H9 (cell line): ENCODE measurements around the gene PRR11. TPM values are rescaled to one million over a fixed set of nuclear protein-coding genes. Genes with fewer than 3 reads are reported as not detected.

ENCODE experiments used
- DNase-seq: peaks from one replicate; pipeline ENCODE4 v3.0.0-alpha.2; 2017
- H2AFZ ChIP-seq: one replicate; pipeline ENCODE4 v1.6.1; 2013; ENCODE audit warnings: mild to moderate bottlenecking, low read length, control low read depth, moderate library complexity
- H2AK5ac ChIP-seq: 2 replicates; pipeline ENCODE4 v1.6.1; 2013; ENCODE audit warnings: low read length, control low read depth, mixed read lengths; ENCODE audit not compliant: insufficient read length
- H2BK120ac ChIP-seq: one replicate; pipeline ENCODE4 v1.6.1; 2013; ENCODE audit warnings: low read depth, mild to moderate bottlenecking, low read length, control low read depth, inconsistent platforms; ENCODE audit not compliant: poor library complexity, severe bottlenecking
- H2BK12ac ChIP-seq: 2 replicates; pipeline ENCODE4 v1.6.1; 2013; ENCODE audit warnings: low read length, control low read depth, mixed read lengths, low read depth; ENCODE audit not compliant: insufficient read length
- H2BK15ac ChIP-seq: 2 replicates; pipeline ENCODE4 v1.6.1; 2013; ENCODE audit warnings: low read depth, low read length, control low read depth
- H2BK20ac ChIP-seq: one replicate; pipeline ENCODE4 v1.6.1; 2013; ENCODE audit warnings: low read depth, mild to moderate bottlenecking, low read length, control low read depth, inconsistent platforms; ENCODE audit not compliant: poor library complexity, severe bottlenecking
- H2BK5ac ChIP-seq: 2 replicates; pipeline ENCODE4 v1.6.1; 2013; ENCODE audit warnings: low read length, control low read depth, mixed read lengths; ENCODE audit not compliant: insufficient read length
- H3K14ac ChIP-seq: 2 replicates; pipeline ENCODE4 v1.6.1; 2013; ENCODE audit warnings: low read length, control low read depth; ENCODE audit not compliant: insufficient read depth
- H3K18ac ChIP-seq: 2 replicates; pipeline ENCODE4 v1.6.1; 2013; ENCODE audit warnings: low read depth, mild to moderate bottlenecking, mixed read lengths, low read length, control low read depth; ENCODE audit not compliant: insufficient read length
- H3K23ac ChIP-seq: 2 replicates; pipeline ENCODE4 v1.6.1; 2013; ENCODE audit warnings: low read length, control low read depth, mixed read lengths, low read depth; ENCODE audit not compliant: insufficient read length
- H3K23me2 ChIP-seq: 2 replicates; pipeline ENCODE4 v1.6.1; 2013; ENCODE audit warnings: low read depth, mild to moderate bottlenecking, mixed read lengths, low read length, control low read depth; ENCODE audit not compliant: insufficient read length, poor library complexity, severe bottlenecking
- H3K27ac ChIP-seq: 2 replicates; pipeline ENCODE4 v1.5.1; 2013; ENCODE audit warnings: low read length, control low read depth, mixed read lengths, low read depth; ENCODE audit not compliant: insufficient read length
- H3K27me3 ChIP-seq: 2 replicates; pipeline ENCODE4 v1.6.1; 2013; ENCODE audit warnings: low read length, control low read depth, inconsistent platforms; ENCODE audit not compliant: insufficient read depth
- H3K4ac ChIP-seq: 2 replicates; pipeline ENCODE4 v1.6.1; 2013; ENCODE audit warnings: low read depth, mild to moderate bottlenecking, control low read depth, inconsistent platforms, low read length, moderate library complexity
- H3K4me1 ChIP-seq: 2 replicates; pipeline ENCODE4 v1.6.1; 2013; ENCODE audit warnings: low read length, control low read depth, inconsistent platforms; ENCODE audit not compliant: insufficient read depth
- H3K4me2 ChIP-seq: 2 replicates; pipeline ENCODE4 v1.6.1; 2013; ENCODE audit warnings: low read length, control low read depth, mixed read lengths; ENCODE audit not compliant: insufficient read length, insufficient read depth
- H3K56ac ChIP-seq: 2 replicates; pipeline ENCODE4 v1.6.1; 2013; ENCODE audit warnings: low read depth, mild to moderate bottlenecking, mixed read lengths, low read length, control low read depth; ENCODE audit not compliant: insufficient read length
- H3K79me1 ChIP-seq: 2 replicates; pipeline ENCODE4 v1.6.1; 2013; ENCODE audit warnings: low read depth, mild to moderate bottlenecking, moderate library complexity, low read length, control low read depth, inconsistent platforms; ENCODE audit not compliant: insufficient read depth, poor library complexity, severe bottlenecking
- H3K79me2 ChIP-seq: 2 replicates; pipeline ENCODE4 v1.6.1; 2013; ENCODE audit warnings: low read length, control low read depth, inconsistent platforms; ENCODE audit not compliant: insufficient read depth
- H3K9ac ChIP-seq: 2 replicates; pipeline ENCODE4 v1.6.1; 2013; ENCODE audit warnings: low read length, control low read depth, mixed read lengths; ENCODE audit not compliant: insufficient read length; ENCODE audit errors: extremely low read depth
- H3K9me3 ChIP-seq: one replicate; pipeline ENCODE4 v1.6.1; 2013; ENCODE audit warnings: low read depth, low read length, inconsistent platforms; ENCODE audit not compliant: control insufficient read depth
- H3T11ph ChIP-seq: one replicate; pipeline ENCODE4 v1.6.1; 2013; ENCODE audit warnings: mild to moderate bottlenecking, low read length, control low read depth, inconsistent platforms
- H4K20me1 ChIP-seq: one replicate; pipeline ENCODE4 v1.6.1; 2013; ENCODE audit not compliant: control insufficient read depth, insufficient read length, insufficient read depth
- H4K5ac ChIP-seq: 2 replicates; pipeline ENCODE4 v1.6.1; 2013; ENCODE audit warnings: low read depth, mild to moderate bottlenecking, mixed read lengths, low read length, control low read depth; ENCODE audit not compliant: insufficient read length
- H4K8ac ChIP-seq: replicated peaks from 2 replicates; pipeline ENCODE4 v1.6.1; 2013; ENCODE audit warnings: low read length, control low read depth, mixed read lengths, low read depth; ENCODE audit not compliant: insufficient read length
- H4K91ac ChIP-seq: 2 replicates; pipeline ENCODE4 v1.6.1; 2013; ENCODE audit warnings: low read depth, mild to moderate bottlenecking, moderate library complexity, mixed read lengths, low read length, control low read depth; ENCODE audit not compliant: insufficient read length
- H3K27ac Mint-ChIP-seq, 3 experiments: 2 replicates in 2 of 3; 3 replicates in 1 of 3; pipeline ENCODE4 v1.8.0; 2020 to 2021; ENCODE audit warnings: mixed read lengths in 3 of 3, mild to moderate bottlenecking in 1 of 3, moderate library complexity in 1 of 3
- H3K27me3 Mint-ChIP-seq: 2 replicates; pipeline ENCODE4 v1.8.0; 2021; ENCODE audit warnings: low read depth, mild to moderate bottlenecking, moderate library complexity, mixed read lengths
- H3K36me3 Mint-ChIP-seq, 3 experiments: 2 replicates in 2 of 3; 3 replicates in 1 of 3; pipeline ENCODE4 v1.8.0; 2020 to 2021; ENCODE audit warnings: low read depth in 3 of 3, mixed read lengths in 3 of 3; ENCODE audit not compliant: insufficient read depth in 1 of 3
- H3K4me1 Mint-ChIP-seq, 2 experiments: 2 replicates each; pipeline ENCODE4 v1.8.0; 2020; ENCODE audit warnings: mixed read lengths in 2 of 2
- H3K4me3 Mint-ChIP-seq, 2 experiments: 2 replicates in 1 of 2; 3 replicates in 1 of 2; pipeline ENCODE4 v1.8.0; 2020 to 2021; ENCODE audit warnings: mild to moderate bottlenecking in 2 of 2, mixed read lengths in 2 of 2, moderate library complexity in 1 of 2
- H3K9me3 Mint-ChIP-seq, 2 experiments: 2 replicates in 1 of 2; 3 replicates in 1 of 2; pipeline ENCODE4 v1.8.0; 2020; ENCODE audit warnings: mild to moderate bottlenecking in 2 of 2, mixed read lengths in 2 of 2, moderate library complexity in 1 of 2
- CTCF ChIP-seq: fragments of 200-600 bp; sonication (generic); conservative IDR thresholded peaks from 3 replicates; pipeline ENCODE4 v1.8.0; 2021; ENCODE audit warnings: antibody characterized with exemption, mild to moderate bottlenecking
- WGBS: extraction: QIAGEN DNeasy Blood & Tissue Kit; methylation state at CpG from one replicate; pipeline ENCODE4 v1.1.7; 2013; ENCODE audit warnings: missing lambda C conversion rate, low lambda C conversion rate, mixed read lengths; ENCODE audit not compliant: insufficient read length; ENCODE audit errors: extremely low coverage; 5-methylcytosine and 5-hydroxymethylcytosine counted together
- long read RNA-seq: library from polyadenylated mRNA; unstranded; transcript quantifications from one replicate; pipeline ENCODE4 v2.0.0, GENCODE V29; 2020
- total RNA-seq: library from RNA; stranded (reverse); gene quantifications from 2 replicates; pipeline ENCODE4 v1.2.1, GENCODE V29; 2021

The PRR11 gene
- 70.6 and 70.7 TPM in 2 replicates for total RNA-seq
- long read RNA-seq, transcript PRR11-201 (10 exons, 2,332 nt): major isoform, 59 of 75 reads
- long read RNA-seq, partial matches to known transcripts: 2 of 75 reads
- long read RNA-seq, other reads (novel, unspliced or antisense): 13 of 75 reads

- Mint-ChIP-seq H3K27me3 (no peaks in the 10 kb centered on the region), H3K9me3 (no peaks in the 10 kb centered on the region), H3K27ac (no peak within 1 kb of the TSS), H3K36me3 (peaks cover 0 to 4% (median 3%) of the 10 kb centered on the region in 3 experiments; a peak in 3 of 7 replicates), H3K4me3 (no peak within 1 kb of the TSS), H3K4me1 (peaks cover 38 to 44% of the 10 kb centered on the region in 2 experiments)
- peak within 1 kb of the TSS; percentile 90 for H2BK120ac ChIP-seq
- no peaks in the 10 kb centered on the region for H3K4me1 ChIP-seq
- no peak within 1 kb of the TSS for H2BK12ac ChIP-seq
- H3K56ac ChIP-seq: peak within 1 kb of the TSS; percentile 88
- peak within 1 kb of the TSS; percentile 99 for H3K14ac ChIP-seq
- no peak within 1 kb of the TSS for H2AFZ ChIP-seq
- peaks cover 6% of the 10 kb centered on the region for H3K79me1 ChIP-seq
- H3K23ac ChIP-seq: no peak within 1 kb of the TSS
- H4K20me1 ChIP-seq: no peaks in the 10 kb centered on the region
- peak within 1 kb of the TSS; percentile 81 for H3K27ac ChIP-seq
- no peaks in the 10 kb centered on the region for H3K9me3 ChIP-seq
- peak within 1 kb of the TSS; percentile 0; the same call in 1 of the 2 replicates for H3K4ac ChIP-seq
- H3K27me3 ChIP-seq: no peaks in the 10 kb centered on the region
- peak within 1 kb of the TSS; percentile 56 for H2BK5ac ChIP-seq
- H4K8ac ChIP-seq: no peak within 1 kb of the TSS
- no peak for TF ChIP-seq CTCF
- DNase-seq: peak; percentile 100
- H2BK20ac ChIP-seq: no peak within 1 kb of the TSS
- H3K4me2 ChIP-seq: peak within 1 kb of the TSS; percentile 75
- no CpG with 5 or more reads among the region's 25 CpGs for WGBS
- no peak within 1 kb of the TSS for H3T11ph ChIP-seq
- H2BK15ac ChIP-seq: no peak within 1 kb of the TSS
- H3K79me2 ChIP-seq: peaks cover 24% of the 10 kb centered on the region; the same call in 1 of the 2 replicates
- H4K91ac ChIP-seq: peak within 1 kb of the TSS; percentile 11
- H4K5ac ChIP-seq: peak within 1 kb of the TSS; percentile 73
- peak within 1 kb of the TSS; percentile 96 for H3K9ac ChIP-seq
- H3K18ac ChIP-seq: peak within 1 kb of the TSS; percentile 93
- peaks cover 5% of the 10 kb centered on the region for H3K23me2 ChIP-seq
- H2AK5ac ChIP-seq: no peak within 1 kb of the TSS
Measured at GRCh38 chr17:59155439-59156177, at the start of gene PRR11. TSS of gene PRR11 (plus strand) at chr17:59155746. CDS start at chr17:59169753, 14,007 bp downstream.
